SK-N-SH (cell line): ENCODE data around the gene KCNH4.

Experiments used
- CTCF ChIP-seq: fragments of 200-600 bp; sonication (generic); IDR thresholded peaks from 2 replicates; pipeline ENCODE4 v1.6.1; 2017; ENCODE audit warnings: antibody characterized with exemption, mild to moderate bottlenecking, moderate library complexity
- ELF1 ChIP-seq: IDR thresholded peaks from 2 replicates; pipeline ENCODE4 v1.4.0; 2012
- EP300 ChIP-seq, 2 experiments: IDR thresholded peaks; 2 replicates each; pipeline versions ENCODE4 v1.4.0 to v1.6.1; 2012; ENCODE audit warnings: borderline replicate concordance in 1 of 2, low read depth in 1 of 2, low read length in 1 of 2
- GABPA ChIP-seq: IDR thresholded peaks from 2 replicates; pipeline ENCODE4 v1.4.0; 2012; ENCODE audit warnings: low read depth, mild to moderate bottlenecking
- MEF2A ChIP-seq: IDR thresholded peaks from 2 replicates; pipeline ENCODE4 v1.4.0; 2012; ENCODE audit warnings: low read depth, borderline replicate concordance
- MXI1 ChIP-seq: IDR thresholded peaks from 2 replicates; pipeline ENCODE4 v1.6.1; 2012; ENCODE audit warnings: mild to moderate bottlenecking, low read depth, low read length, improper control_type of control experiment
- POLR2AphosphoS5 ChIP-seq: IDR thresholded peaks from 2 replicates; pipeline ENCODE4 v1.6.1; 2012; ENCODE audit warnings: low read depth, low read length
- RCOR1 ChIP-seq: fragments of 150-350 bp; IDR thresholded peaks from 2 replicates; pipeline ENCODE4 v1.6.1; 2017; ENCODE audit warnings: antibody characterized with exemption, low read length
- RFX5 ChIP-seq: IDR thresholded peaks from 2 replicates; pipeline ENCODE4 v1.6.1; 2012; ENCODE audit warnings: mild to moderate bottlenecking, improper control_type of control experiment, low read length
- SIN3A ChIP-seq: IDR thresholded peaks from 2 replicates; pipeline ENCODE4 v1.6.1; 2012; ENCODE audit warnings: low read depth, mild to moderate bottlenecking, low read length, moderate library complexity, borderline replicate concordance
- TAF1 ChIP-seq: IDR thresholded peaks from 2 replicates; pipeline ENCODE4 v1.6.1; 2012; ENCODE audit warnings: low read depth, mild to moderate bottlenecking, low read length, moderate library complexity, borderline replicate concordance
- TF ChIP-seq, protein P1 (sequence below): fragments of 150-350 bp; IDR thresholded peaks from 2 replicates; pipeline ENCODE4 v1.6.1; 2017; ENCODE audit warnings: antibody characterized with exemption, low read length, low read depth, borderline replicate concordance

GRCh38 chr17:42166196-42166763 lies 14.7 kb downstream of the KCNH4 start:
- TF ChIP-seq CTCF: no peak
- no peak for TF ChIP-seq RCOR1
- TF ChIP-seq TAF1: no peak
- TF ChIP-seq POLR2AphosphoS5: no peak
- no peak for TF ChIP-seq RFX5
- TF ChIP-seq MEF2A: no peak
- no peak for TF ChIP-seq ELF1
- TF ChIP-seq MXI1: no peak
- no peak for TF ChIP-seq GABPA
- no peak for TF ChIP-seq EP300 (IDR thresholded peaks at IDR 0.05; ENCODE audit: borderline replicate concordance in 1 of 2, low read depth in 1 of 2, low read length in 1 of 2)
- TF ChIP-seq, protein P1, sequence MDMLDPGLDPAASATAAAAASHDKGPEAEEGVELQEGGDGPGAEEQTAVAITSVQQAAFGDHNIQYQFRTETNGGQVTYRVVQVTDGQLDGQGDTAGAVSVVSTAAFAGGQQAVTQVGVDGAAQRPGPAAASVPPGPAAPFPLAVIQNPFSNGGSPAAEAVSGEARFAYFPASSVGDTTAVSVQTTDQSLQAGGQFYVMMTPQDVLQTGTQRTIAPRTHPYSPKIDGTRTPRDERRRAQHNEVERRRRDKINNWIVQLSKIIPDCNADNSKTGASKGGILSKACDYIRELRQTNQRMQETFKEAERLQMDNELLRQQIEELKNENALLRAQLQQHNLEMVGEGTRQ: no peak
- TF ChIP-seq SIN3A: no peak
